GM10847 (cell line): Measurements from ENCODE around the gene DGCR2.

Source experiments
- POLR2A ChIP-seq: IDR thresholded peaks from 2 replicates; pipeline ENCODE4 v1.6.1; 2011; ENCODE audit not compliant: insufficient read length; ENCODE audit errors: extremely low read depth

Gene DGCR2

DNA sequence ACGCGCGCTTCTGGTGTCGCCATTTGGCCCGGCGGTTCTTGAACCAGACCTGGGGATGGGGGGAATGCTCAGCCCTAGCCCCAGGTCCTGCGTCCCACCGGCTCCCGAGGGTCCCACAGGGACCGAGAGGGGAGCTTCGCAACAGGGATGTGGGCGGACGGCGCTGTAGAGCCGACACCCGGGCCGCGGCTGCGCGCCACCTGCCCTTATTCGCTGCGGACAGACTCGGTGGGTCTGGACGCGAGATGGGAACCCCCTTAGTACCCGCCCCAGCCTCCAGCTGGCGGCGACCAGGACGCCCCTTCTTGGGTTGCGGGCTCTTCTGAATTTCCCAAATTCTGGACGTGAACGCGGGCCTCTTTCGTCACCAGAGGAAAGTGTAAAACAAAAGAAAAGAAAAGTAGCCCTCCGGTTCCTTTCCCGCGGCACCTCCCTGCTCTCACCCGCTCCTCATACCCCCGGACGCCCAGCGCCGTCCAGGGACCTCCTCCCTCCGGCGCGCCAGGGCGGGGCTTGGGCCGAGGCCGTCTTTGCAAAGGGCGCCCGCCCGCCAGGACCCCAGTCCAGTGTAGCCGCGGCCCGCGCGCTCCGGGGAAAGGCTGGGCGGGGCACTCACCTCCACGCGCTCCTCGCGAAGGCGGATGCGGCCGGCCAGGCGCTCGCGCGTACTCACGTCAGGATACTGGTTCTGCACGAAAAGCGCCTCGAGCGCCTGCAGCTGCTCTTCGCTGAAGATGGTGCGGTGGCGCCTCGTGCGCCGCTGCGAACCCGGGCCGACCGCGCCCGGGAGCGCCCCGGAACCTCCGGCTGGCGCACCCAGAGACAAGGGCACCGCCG lies 27.1 kb upstream of the DGCR2 start:
- TF ChIP-seq POLR2A: no peak

DNA sequence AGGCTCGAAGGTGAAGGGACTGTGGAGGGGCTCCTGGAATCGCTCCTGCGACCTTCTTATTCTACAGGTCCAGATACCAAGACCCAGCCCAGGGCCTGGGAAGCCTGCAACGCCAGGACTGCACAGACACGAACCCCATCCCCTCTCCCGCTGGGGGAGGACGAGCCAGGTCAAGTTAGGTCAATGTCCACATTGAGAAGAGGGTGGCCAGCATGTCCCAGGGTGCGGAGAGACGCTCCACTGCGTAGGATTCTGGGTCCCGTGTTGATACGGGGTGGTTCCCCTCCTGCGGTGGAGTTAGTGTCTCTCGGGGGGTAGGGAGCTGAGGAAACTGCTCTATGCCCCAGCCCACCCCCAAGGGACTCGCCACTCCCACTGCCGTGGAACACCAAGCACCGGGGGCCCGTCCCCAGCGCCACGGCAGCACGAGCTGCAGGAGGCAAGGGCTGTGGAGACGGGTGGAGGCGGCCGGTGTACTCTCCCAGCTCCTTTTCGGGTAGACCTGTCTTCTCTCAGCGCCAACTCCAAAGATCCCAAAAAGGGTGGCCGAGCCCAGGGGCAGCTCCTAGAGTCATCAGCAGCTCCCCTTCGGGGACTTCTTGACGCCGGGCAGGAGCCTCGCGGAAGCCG lies 26.3 kb upstream of the DGCR2 start:
- TF ChIP-seq POLR2A: no peak

DNA sequence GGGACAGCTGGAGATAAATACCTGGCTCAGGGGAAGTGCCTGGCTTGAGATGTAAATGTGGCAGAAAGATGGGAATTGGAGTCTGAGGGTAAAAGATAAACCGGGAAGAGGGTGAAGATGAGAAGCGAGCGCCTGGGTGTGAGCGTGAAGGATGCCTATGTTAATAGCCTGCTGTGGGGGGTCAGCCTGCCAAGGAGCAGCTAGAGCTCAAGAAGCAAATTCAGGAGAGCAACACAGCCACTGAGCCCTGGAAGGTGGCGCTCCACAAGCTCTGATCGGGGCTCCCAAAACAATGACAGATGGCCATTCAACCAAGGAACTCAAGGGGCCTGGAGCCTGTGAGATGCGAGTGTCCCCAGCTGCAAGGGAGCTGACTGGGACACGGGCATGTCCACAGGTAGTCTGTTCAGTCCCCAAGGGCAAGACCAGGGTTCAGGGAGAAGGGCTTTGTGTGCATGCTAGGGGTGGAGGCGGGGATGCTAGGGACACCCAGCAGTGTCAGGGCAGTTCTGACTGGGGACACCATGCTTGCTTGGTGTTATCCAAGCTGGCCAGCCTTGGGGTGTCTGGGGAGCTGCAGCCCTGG lies 25.1 kb upstream of the DGCR2 start:
- TF ChIP-seq POLR2A: no peak

DNA sequence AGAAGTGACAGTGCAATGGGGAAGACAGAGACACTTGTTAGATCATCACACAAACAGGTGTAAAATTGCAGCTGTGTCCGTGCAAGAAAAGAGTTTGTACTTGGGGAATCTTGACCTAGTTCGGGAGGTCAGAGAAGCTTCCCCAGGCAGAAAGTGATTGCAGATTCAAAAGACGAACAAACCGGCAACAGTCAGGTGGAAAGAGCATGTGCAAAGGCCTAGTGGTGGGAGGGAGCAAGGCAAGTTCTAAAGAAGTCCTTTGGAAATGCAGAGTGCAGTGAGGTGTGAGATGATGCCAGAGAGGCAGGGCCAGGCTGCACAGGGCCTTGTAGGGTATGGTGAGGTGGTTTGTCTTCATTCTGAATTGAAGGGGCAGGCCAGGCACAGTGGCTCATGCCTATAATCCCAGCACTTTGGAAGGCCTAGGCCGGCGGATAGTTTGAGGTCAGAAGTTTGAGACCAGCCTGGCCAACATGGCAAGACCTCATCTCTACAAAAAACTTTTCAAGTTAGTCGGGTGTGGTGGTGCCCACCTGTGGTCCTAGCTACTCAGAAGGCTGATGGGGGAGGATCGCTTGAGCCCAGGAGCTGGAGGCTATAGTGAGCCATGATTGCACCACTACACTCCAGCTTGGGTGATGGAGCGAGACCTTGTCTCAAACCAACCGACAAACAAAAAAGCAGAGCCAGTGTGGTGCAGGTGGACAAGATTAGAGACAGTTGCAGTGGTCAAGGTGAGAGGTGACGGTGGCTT lies 24.2 kb upstream of the DGCR2 start:
- TF ChIP-seq POLR2A: no peak

DNA sequence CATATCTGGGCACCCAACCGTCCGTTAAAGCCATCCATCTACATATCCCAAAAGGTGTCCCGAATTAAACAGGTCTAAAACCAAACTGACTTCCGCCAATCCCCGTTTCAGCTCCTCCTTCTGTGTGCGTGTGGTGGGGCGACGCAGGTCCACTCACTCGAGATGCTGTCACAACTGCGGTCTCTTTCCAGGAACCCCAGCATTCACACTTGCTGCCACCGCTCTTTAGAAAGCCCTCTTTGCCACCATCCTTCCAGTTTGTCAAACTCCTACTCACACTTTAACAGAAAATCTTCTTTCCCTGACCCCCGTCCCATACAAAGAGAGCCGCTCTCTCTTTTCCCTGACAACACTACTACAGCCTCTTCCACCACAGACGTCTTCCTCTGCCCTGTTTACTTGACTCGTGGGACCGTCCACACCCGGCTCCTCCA lies 21.8 kb upstream of the DGCR2 start:
- TF ChIP-seq POLR2A: no peak

DNA sequence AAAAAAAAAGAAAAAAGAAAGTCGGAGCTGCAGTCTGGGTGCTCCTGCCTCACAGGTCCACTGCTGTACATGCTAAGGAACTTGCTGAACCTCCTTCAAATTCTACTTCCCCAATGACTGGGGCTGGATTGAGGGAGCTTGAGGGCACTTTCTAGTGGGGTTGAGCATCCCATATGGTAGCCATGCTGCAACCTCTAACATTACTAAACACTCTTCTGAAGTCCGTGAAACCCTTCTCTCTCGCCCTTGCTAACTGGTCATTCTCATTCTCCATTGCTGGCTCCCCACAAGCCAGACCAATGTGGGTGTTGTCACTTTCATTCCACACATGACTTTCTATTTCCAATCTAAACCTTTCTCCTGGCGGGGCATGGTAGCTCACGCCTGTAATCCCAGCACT lies 21.0 kb upstream of the DGCR2 start:
- no peak for TF ChIP-seq POLR2A

DNA sequence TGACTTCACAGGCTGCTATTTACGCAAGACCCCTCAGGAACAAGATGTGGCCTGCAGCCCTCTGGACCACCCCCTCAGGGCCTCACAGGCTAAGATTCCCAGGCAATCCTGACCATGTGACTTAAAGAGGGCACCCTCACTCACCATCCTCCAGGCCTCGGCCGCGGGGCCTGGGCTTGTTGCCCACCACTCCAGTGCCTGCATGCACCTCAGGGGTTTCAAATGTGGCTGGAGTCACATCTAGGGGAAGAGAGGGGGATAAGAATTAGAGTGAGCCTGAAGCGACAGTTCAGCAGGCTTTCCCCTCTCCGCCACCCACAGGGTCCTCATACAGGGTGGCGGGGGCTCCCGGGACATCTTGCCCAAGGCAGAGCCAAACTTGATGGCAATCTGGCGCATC lies 20.2 kb upstream of the DGCR2 start:
- no peak for TF ChIP-seq POLR2A

DNA sequence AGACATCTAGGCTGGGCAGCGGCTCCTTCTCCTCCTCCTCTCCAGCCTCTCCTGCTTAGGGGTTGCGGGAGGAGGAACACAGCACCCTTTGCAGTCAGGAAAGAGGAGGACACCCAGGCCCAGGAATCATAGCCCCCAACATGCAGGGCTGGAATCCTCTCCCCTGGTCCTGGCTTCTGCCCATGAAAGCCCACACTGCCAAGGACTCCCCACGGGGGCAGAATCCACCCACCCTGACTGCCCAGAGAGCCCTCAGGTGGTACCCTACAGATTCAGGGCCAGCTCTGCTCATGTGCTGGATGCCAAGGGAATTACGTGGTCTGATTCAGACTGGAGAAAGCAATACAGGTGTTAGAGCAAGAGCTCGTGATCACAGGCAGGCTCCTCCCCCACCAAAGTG lies 17.8 kb upstream of the DGCR2 start:
- TF ChIP-seq POLR2A: no peak

DNA sequence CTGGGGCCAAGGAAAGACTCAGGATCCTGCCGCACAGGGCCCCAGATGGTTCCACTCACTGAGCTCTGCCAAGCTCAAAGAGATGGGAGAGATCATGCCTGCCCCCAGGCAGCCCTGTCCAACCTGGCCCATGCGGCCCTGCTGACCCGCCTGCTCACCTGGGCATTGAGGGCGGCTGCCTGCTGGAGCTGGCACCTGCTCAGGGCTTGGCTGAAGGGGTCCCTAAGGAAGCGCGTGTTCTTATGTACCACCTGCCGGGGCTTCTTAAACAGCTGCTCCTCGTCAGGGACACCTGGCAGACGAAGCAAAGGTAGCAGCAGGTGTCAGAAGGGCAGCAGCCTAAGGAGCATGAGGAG lies 16.8 kb upstream of the DGCR2 start:
- TF ChIP-seq POLR2A: no peak

DNA sequence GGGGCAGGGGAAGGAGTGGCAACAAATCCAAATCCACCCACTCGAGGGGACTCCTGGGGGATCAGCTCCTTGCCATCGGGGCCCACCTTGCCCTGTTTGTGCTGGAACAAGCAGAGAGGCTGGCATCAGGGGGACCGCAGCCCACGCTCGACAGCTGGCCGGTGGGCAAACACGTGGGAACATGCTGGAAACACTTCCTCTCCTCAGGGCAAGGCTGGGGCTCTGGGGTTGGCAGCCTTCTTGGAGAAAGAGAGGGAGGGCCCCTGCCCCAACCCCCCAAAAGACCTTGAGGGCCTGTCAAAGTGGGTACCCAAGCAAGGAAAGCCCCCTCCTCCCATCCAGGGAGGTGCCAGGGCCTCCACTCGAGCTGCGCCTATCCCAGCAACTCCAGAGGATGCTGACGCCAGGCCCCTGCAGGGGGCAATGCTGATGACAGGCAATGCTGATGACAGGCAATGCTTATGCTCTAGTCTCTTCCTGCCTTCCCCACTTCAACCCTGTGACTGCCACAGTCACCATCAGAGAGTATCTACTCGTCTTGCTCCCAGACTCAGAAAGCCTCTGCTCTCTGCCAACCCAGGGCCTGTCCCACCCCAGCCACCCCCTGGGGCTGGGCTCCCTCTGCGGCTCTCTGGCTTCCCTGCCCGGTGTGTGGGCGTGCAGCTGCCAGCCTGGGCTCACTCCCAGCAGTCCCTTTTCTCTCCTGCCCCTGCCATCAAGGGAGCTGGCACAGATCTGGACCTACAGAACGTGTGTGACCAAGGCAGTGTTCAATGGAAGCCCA lies 16.2 kb upstream of the DGCR2 start:
- no peak for TF ChIP-seq POLR2A

DNA sequence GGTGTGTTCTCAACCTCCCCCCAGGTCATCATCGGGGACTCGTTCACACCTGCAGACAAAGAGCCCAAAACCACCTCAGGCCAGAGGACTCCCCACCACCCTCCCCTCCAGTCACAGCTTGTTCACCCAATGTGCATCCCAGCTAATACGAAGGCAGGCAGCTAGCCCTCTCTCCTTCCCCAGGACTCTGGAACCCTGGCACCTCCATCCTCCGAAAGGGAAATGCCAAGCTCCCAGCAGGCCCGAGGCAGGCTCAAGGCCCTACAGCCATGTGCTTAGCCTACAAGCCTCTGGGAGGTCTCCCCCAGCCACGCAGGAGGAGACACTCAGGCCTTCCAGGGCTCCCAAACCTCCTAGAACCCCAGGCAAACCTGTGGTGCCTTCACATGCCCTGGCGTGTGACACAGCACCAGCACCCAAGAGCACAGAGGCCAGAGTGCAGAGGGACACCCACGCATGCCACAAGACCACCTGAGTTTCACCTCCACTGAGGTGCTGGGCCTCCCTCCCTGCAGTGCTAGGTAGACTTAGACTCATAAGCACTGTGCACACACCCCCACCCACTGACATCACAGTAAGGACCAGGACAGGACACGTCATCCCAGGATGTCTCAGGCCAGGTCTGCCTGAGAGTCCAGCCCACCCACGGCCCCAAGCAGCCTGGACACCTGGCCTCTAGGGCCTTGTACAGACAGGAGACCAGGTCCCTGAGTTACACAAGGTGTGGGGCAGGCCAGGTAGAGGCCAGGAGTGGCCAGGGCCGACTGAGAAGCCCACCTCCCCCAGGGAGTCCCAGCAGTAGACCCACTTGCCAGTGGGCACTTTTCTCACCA lies 15.4 kb upstream of the DGCR2 start:
- TF ChIP-seq POLR2A: no peak

DNA sequence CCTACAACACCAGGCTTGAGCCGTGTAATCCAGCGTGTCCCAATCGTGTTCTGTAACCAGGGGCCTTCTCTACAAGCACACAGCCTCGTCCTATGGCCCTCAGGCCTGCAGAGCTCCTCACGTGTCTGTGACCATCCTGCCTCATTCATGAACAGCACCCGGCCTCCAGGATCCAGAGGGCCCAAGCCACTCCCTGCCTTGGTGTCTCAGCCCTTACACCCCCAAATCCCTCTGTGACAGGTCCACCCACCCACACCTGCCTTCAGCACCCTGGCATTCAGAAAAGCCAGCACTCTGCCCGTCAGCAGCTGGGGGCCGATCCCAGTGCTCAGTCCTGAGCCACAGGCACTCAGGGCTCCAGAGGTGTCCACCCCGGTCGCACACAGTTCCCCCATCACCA lies 14.7 kb upstream of the DGCR2 start:
- TF ChIP-seq POLR2A: no peak

DNA sequence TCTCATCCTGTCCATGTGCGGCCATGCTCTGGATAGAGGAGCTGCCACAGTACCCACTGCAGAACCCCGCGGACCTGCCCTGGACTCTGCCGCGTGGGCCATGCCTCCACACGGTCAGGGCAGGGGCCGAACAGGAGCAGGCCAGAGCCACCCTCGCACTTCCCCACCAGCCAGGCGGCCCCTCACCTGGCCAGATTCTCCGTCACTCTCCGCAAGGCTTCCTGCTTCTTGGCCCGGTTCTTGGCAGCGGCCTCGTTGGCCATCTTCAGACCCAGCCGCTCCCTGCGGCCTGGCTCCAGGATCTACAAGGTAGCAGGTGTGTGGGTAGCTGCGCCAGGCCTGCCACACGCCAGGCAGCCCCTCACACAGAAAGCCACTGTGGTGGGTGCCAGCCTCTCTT lies 12.7 kb upstream of the DGCR2 start:
- TF ChIP-seq POLR2A: no peak

DNA sequence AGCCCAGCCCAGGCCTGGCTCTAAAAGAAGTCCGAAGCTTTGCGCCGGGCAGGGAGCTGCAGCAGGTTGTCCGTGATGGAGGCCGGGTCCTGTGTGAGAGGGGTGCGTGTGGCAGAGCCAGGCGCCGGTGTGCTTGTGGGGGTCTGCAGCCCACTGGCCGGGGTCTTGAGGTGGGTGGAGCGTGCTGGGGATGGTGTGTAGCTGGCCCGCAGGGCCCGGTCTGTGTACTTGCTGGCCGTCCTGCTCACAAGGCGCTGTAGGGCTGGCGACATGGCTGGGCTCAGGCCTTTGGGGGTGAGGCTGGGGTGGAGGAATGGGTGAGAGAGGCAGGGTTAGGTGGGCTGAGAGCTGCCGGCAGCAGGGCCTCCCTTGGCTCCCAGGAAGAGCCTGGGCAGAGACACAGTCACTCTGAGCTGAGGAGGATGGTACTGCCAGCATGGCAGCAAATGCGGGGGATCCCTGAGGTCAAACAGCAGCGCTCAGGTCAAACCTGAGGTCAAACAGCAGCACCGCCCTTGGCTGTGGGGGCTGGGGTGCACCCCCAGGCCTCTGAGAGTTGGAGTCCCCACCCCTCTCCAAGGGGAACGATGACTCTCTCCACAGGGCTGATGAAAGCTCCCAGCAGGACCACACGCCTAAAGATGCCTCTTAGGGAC lies 12.1 kb upstream of the DGCR2 start:
- no peak for TF ChIP-seq POLR2A
